ENCODE data around the gene HIC2. TPM values are rescaled to one million over a fixed set of nuclear protein-coding genes. Genes with fewer than 3 reads are reported as not detected.

The HIC2 gene
- total and polyA plus RNA-seq, 9 of the 15 experiments (the other 6 are each of a cell fraction or from before 2014, with no cell fraction given): 1.7 to 117 (median 35.5) TPM

DNA sequence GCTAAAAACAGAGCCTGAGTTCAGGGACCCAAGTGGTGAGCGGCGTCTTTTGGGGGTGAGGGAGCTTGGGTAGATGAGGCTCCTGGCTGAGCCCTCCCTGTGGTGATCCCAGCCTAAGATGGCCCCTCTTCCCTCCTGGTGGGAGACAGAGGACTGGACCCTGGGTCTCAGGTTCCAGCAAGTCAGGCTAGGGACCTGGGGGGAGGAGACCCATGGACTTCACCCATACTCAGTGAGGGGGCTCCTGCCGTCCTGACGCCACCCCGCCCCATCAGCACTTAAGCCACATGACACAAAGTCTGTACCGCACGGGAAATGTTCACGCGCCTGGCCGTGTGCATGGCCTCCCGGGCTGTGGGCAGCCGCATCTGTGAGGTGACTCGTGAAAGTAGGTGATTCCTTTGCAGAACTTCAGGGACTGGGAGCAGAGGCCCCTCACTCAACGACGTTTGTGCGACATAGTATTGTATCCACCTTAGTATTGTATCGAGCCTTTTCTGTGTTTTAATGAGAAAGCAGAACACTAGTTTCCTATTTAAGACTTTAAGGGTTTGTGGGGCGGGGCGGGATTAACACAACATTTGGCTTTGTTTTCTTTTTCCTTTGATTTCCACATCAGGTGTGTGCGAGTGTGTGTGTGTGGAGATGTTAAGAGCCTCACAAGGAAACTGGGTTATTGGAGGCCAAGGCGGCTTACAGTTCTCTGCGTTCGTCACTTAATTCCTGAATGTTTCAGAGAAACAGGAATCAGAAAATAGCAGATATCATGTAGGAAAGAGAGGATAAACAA is 31.7 kb downstream of the HIC2 start (continued):
- TF ChIP-seq, protein P1, sequence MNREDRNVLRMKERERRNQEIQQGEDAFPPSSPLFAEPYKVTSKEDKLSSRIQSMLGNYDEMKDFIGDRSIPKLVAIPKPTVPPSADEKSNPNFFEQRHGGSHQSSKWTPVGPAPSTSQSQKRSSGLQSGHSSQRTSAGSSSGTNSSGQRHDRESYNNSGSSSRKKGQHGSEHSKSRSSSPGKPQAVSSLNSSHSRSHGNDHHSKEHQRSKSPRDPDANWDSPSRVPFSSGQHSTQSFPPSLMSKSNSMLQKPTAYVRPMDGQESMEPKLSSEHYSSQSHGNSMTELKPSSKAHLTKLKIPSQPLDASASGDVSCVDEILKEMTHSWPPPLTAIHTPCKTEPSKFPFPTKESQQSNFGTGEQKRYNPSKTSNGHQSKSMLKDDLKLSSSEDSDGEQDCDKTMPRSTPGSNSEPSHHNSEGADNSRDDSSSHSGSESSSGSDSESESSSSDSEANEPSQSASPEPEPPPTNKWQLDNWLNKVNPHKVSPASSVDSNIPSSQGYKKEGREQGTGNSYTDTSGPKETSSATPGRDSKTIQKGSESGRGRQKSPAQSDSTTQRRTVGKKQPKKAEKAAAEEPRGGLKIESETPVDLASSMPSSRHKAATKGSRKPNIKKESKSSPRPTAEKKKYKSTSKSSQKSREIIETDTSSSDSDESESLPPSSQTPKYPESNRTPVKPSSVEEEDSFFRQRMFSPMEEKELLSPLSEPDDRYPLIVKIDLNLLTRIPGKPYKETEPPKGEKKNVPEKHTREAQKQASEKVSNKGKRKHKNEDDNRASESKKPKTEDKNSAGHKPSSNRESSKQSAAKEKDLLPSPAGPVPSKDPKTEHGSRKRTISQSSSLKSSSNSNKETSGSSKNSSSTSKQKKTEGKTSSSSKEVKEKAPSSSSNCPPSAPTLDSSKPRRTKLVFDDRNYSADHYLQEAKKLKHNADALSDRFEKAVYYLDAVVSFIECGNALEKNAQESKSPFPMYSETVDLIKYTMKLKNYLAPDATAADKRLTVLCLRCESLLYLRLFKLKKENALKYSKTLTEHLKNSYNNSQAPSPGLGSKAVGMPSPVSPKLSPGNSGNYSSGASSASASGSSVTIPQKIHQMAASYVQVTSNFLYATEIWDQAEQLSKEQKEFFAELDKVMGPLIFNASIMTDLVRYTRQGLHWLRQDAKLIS (CRISPR knock-in tag; IDR thresholded peaks at IDR 0.05): no peak
- TF ChIP-seq ZNF282 (CRISPR knock-in tag; IDR thresholded peaks at IDR 0.05) (peak; percentile 61; the same call in 1 of the 2 replicates), MCM2 (IDR thresholded peaks at IDR 0.05; ENCODE audit: low read depth) (no peak), POLR2AphosphoS2 (IDR thresholded peaks at IDR 0.05; ENCODE audit: low read length) (peak; percentile 81; the same call in 1 of the 2 replicates), SUPT5H (IDR thresholded peaks at IDR 0.05) (0 out of 2 replicates have a peak, but pooled peaks have one; percentile 40), CHD1 (IDR thresholded peaks at IDR 0.05; ENCODE audit: low read length) (no peak), E2F3 (CRISPR knock-in tag; IDR thresholded peaks at IDR 0.05) (0 out of 2 replicates have a peak, but pooled peaks have one; percentile 15), SRF (CRISPR knock-in tag; IDR thresholded peaks at IDR 0.05) (no peak), MEIS2 (IDR thresholded peaks at IDR 0.05; ENCODE audit: partially characterized antibody) (no peak), SAP30 (IDR thresholded peaks at IDR 0.05; ENCODE audit: borderline replicate concordance, insufficient read depth, low read depth, low read length, poor library complexity, severe bottlenecking) (no peak), MYNN (IDR thresholded peaks at IDR 0.05) (no peak; the same call in 1 of the 2 replicates), MYNN (CRISPR knock-in tag; IDR thresholded peaks at IDR 0.05) (no peak), MED1 (CRISPR knock-in tag; IDR thresholded peaks at IDR 0.05; ENCODE audit: borderline replicate concordance) (peak; percentile 75; the same call in 1 of the 2 replicates), PHB (CRISPR knock-in tag; IDR thresholded peaks at IDR 0.05) (0 out of 2 replicates have a peak, but pooled peaks have one; percentile 37)
- TF ChIP-seq, protein P2, sequence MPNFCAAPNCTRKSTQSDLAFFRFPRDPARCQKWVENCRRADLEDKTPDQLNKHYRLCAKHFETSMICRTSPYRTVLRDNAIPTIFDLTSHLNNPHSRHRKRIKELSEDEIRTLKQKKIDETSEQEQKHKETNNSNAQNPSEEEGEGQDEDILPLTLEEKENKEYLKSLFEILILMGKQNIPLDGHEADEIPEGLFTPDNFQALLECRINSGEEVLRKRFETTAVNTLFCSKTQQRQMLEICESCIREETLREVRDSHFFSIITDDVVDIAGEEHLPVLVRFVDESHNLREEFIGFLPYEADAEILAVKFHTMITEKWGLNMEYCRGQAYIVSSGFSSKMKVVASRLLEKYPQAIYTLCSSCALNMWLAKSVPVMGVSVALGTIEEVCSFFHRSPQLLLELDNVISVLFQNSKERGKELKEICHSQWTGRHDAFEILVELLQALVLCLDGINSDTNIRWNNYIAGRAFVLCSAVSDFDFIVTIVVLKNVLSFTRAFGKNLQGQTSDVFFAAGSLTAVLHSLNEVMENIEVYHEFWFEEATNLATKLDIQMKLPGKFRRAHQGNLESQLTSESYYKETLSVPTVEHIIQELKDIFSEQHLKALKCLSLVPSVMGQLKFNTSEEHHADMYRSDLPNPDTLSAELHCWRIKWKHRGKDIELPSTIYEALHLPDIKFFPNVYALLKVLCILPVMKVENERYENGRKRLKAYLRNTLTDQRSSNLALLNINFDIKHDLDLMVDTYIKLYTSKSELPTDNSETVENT (CRISPR knock-in tag; IDR thresholded peaks at IDR 0.05): peak; percentile 64
- TF ChIP-seq, protein P3, sequence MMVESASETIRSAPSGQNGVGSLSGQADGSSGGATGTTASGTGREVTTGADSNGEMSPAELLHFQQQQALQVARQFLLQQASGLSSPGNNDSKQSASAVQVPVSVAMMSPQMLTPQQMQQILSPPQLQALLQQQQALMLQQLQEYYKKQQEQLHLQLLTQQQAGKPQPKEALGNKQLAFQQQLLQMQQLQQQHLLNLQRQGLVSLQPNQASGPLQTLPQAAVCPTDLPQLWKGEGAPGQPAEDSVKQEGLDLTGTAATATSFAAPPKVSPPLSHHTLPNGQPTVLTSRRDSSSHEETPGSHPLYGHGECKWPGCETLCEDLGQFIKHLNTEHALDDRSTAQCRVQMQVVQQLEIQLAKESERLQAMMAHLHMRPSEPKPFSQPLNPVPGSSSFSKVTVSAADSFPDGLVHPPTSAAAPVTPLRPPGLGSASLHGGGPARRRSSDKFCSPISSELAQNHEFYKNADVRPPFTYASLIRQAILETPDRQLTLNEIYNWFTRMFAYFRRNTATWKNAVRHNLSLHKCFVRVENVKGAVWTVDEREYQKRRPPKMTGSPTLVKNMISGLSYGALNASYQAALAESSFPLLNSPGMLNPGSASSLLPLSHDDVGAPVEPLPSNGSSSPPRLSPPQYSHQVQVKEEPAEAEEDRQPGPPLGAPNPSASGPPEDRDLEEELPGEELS (CRISPR knock-in tag; IDR thresholded peaks at IDR 0.05; ENCODE audit: borderline replicate concordance): no peak
- TF ChIP-seq, protein P4, sequence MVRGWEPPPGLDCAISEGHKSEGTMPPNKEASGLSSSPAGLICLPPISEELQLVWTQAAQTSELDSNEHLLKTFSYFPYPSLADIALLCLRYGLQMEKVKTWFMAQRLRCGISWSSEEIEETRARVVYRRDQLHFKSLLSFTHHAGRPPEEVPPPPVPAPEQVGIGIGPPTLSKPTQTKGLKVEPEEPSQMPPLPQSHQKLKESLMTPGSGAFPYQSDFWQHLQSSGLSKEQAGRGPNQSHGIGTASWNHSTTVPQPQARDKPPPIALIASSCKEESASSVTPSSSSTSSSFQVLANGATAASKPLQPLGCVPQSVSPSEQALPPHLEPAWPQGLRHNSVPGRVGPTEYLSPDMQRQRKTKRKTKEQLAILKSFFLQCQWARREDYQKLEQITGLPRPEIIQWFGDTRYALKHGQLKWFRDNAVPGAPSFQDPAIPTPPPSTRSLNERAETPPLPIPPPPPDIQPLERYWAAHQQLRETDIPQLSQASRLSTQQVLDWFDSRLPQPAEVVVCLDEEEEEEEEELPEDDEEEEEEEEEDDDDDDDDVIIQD (CRISPR knock-in tag; IDR thresholded peaks at IDR 0.05): no peak

All from K562 (cell line).